Measurements from ENCODE around the gene CDC27.

The CDC27 gene

GRCh38 chr17:47210105-47210504, 21.0 kb upstream of the CDC27 start:
- Histone ChIP-seq H2AK5ac (ENCODE audit: low read length) (no peak overlapping the region), H4K5ac (ENCODE audit: low read length) (no peak overlapping the region), H3K4me1 (ENCODE audit: control insufficient read depth, low read depth, low read length) (peaks cover 2% of the 10 kb centered on the region), H3K4me2 (ENCODE audit: low read length) (no peak overlapping the region), H3K4ac (ENCODE audit: low read depth, low read length) (no peak overlapping the region), H4K8ac (ENCODE audit: low read depth, low read length) (no peak overlapping the region), H3K18ac (ENCODE audit: low read length) (no peak overlapping the region), H3K56ac (ENCODE audit: low read length) (no peak overlapping the region), H3K79me2 (ENCODE audit: control insufficient read depth, insufficient read depth, low read length) (no peaks in the 10 kb centered on the region), H3K27ac (ENCODE audit: low read depth, low read length) (no peak overlapping the region), H3K27me3 (ENCODE audit: insufficient read depth, low read length, poor library complexity) (no peaks in the 10 kb centered on the region), H2BK120ac (ENCODE audit: low read depth, low read length) (no peak overlapping the region), H2BK5ac (ENCODE audit: low read length) (no peak overlapping the region), H2BK15ac (replicated peaks; ENCODE audit: low read depth) (no peak overlapping the region), H3K36me3 (ENCODE audit: control insufficient read depth, insufficient read depth, low read length) (no peaks in the 10 kb centered on the region), H3K9ac (ENCODE audit: low read length) (no peak overlapping the region), H3K4me3 (ENCODE audit: low read length) (no peak overlapping the region), H3K79me1 (ENCODE audit: low read length) (no peaks in the 10 kb centered on the region), H3K23ac (ENCODE audit: low read length) (no peak overlapping the region)
- WGBS (ENCODE audit: extremely low coverage, insufficient coverage, low lambda C conversion rate), result no CpG with 5 or more reads among the region's 3 CpGs
- DNase-seq, result peak; percentile 19

DNA sequence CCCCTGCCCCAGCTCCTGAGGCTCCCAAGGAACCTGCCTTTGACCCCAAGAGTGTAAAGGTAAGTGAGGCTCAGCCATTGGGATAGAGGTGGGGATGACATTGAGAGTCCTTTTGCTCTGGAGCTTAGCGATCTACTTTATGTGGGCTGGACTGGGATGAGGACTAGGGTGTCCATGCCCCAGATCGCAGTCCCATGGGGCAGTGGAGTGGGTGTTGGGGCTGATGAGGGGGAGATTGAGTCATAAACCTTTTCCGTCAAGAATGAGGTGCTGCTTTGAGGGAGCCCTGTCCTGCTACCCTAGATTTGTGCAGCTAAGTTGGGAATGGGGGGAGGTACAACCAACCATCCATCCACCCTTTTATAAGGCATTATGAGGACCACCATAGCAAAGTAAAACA, 20.4 kb upstream of the CDC27 start:
- H3K27ac ChIP-seq (ENCODE audit: low read depth, low read length), result no peak overlapping the region

GRCh38 chr17:47208744-47209488, 19.8 kb upstream of the CDC27 start, which contains the start of gene MYL4:
MYL4 (plus strand) TSS chr17:47209348; CDS start chr17:47209423, 75 bp downstream.
- peak; percentile 81 for DNase-seq
- H3K56ac ChIP-seq (ENCODE audit: low read length), result peak within 1 kb of the TSS; percentile 46
- no peak within 1 kb of the TSS for H3K9ac ChIP-seq (ENCODE audit: low read length)
- H4K8ac ChIP-seq (ENCODE audit: low read depth, low read length), result no peak within 1 kb of the TSS
- H3K79me1 ChIP-seq (ENCODE audit: low read length), result no peaks in the 10 kb centered on the region
- no CpG with 5 or more reads among the region's 6 CpGs for WGBS (ENCODE audit: extremely low coverage, insufficient coverage, low lambda C conversion rate)
- no peaks in the 10 kb centered on the region for H3K27me3 ChIP-seq (ENCODE audit: insufficient read depth, low read length, poor library complexity)
- H3K4me2 ChIP-seq (ENCODE audit: low read length), result no peak within 1 kb of the TSS
- H3K4me1 ChIP-seq (ENCODE audit: control insufficient read depth, low read depth, low read length), result peaks cover 2% of the 10 kb centered on the region
- no peak within 1 kb of the TSS for H2AK5ac ChIP-seq (ENCODE audit: low read length)
- peak within 1 kb of the TSS; percentile 33 for H4K5ac ChIP-seq (ENCODE audit: low read length)
- no peak within 1 kb of the TSS for H3K27ac ChIP-seq (ENCODE audit: low read depth, low read length)
- H3K79me2 ChIP-seq (ENCODE audit: control insufficient read depth, insufficient read depth, low read length), result no peaks in the 10 kb centered on the region
- no peak within 1 kb of the TSS for H2BK120ac ChIP-seq (ENCODE audit: low read depth, low read length)
- H3K36me3 ChIP-seq (ENCODE audit: control insufficient read depth, insufficient read depth, low read length), result no peaks in the 10 kb centered on the region
- no peak within 1 kb of the TSS for H3K4ac ChIP-seq (ENCODE audit: low read depth, low read length)
- H2BK5ac ChIP-seq (ENCODE audit: low read length), result no peak within 1 kb of the TSS
- H3K23ac ChIP-seq (ENCODE audit: low read length), result no peak within 1 kb of the TSS
- no peak within 1 kb of the TSS for H3K18ac ChIP-seq (ENCODE audit: low read length)
- no peak within 1 kb of the TSS for H2BK15ac ChIP-seq (replicated peaks; ENCODE audit: low read depth)
- no peak within 1 kb of the TSS for H3K4me3 ChIP-seq (ENCODE audit: low read length)

More for the DNA sequence above, 20.4 kb upstream of the CDC27 start:
- no peak overlapping the region for H2BK120ac ChIP-seq (ENCODE audit: low read depth, low read length)
- H3K4me3 ChIP-seq (ENCODE audit: low read length), result no peak overlapping the region
- H3K36me3 ChIP-seq (ENCODE audit: control insufficient read depth, insufficient read depth, low read length), result no peaks in the 10 kb centered on the region
- no peak overlapping the region for H3K9ac ChIP-seq (ENCODE audit: low read length)
- DNase-seq, result no peak
- no peak overlapping the region for H4K5ac ChIP-seq (ENCODE audit: low read length)
- no peak overlapping the region for H3K4me2 ChIP-seq (ENCODE audit: low read length)
- WGBS (ENCODE audit: extremely low coverage, insufficient coverage, low lambda C conversion rate), result no CpG with 5 or more reads among the region's 3 CpGs
- peaks cover 2% of the 10 kb centered on the region for H3K4me1 ChIP-seq (ENCODE audit: control insufficient read depth, low read depth, low read length)
- no peaks in the 10 kb centered on the region for H3K79me2 ChIP-seq (ENCODE audit: control insufficient read depth, insufficient read depth, low read length)
- no peak overlapping the region for H2BK15ac ChIP-seq (replicated peaks; ENCODE audit: low read depth)
- H2AK5ac ChIP-seq (ENCODE audit: low read length), result no peak overlapping the region
- no peak overlapping the region for H3K23ac ChIP-seq (ENCODE audit: low read length)
- H3K27me3 ChIP-seq (ENCODE audit: insufficient read depth, low read length, poor library complexity), result no peaks in the 10 kb centered on the region
- H2BK5ac ChIP-seq (ENCODE audit: low read length), result no peak overlapping the region
- H3K79me1 ChIP-seq (ENCODE audit: low read length), result no peaks in the 10 kb centered on the region
- no peak overlapping the region for H3K56ac ChIP-seq (ENCODE audit: low read length)
- H3K4ac ChIP-seq (ENCODE audit: low read depth, low read length), result no peak overlapping the region
- H3K18ac ChIP-seq (ENCODE audit: low read length), result no peak overlapping the region
- H4K8ac ChIP-seq (ENCODE audit: low read depth, low read length), result no peak overlapping the region

GRCh38 chr17:47207143-47208067, 18.3 kb upstream of the CDC27 start:
- Histone ChIP-seq H3K79me2 (ENCODE audit: control insufficient read depth, insufficient read depth, low read length) (no peaks in the 10 kb centered on the region), H3K36me3 (ENCODE audit: control insufficient read depth, insufficient read depth, low read length) (no peaks in the 10 kb centered on the region), H4K8ac (ENCODE audit: low read depth, low read length) (no peak overlapping the region), H2BK15ac (replicated peaks; ENCODE audit: low read depth) (no peak overlapping the region), H2BK5ac (ENCODE audit: low read length) (no peak overlapping the region), H3K27ac (ENCODE audit: low read depth, low read length) (no peak overlapping the region), H3K4me3 (ENCODE audit: low read length) (no peak overlapping the region), H3K18ac (ENCODE audit: low read length) (no peak overlapping the region), H3K4me2 (ENCODE audit: low read length) (no peak overlapping the region), H3K9ac (ENCODE audit: low read length) (no peak overlapping the region), H3K27me3 (ENCODE audit: insufficient read depth, low read length, poor library complexity) (no peaks in the 10 kb centered on the region), H2AK5ac (ENCODE audit: low read length) (no peak overlapping the region), H3K4me1 (ENCODE audit: control insufficient read depth, low read depth, low read length) (peaks cover 2% of the 10 kb centered on the region), H2BK120ac (ENCODE audit: low read depth, low read length) (no peak overlapping the region), H3K79me1 (ENCODE audit: low read length) (no peaks in the 10 kb centered on the region), H3K23ac (ENCODE audit: low read length) (no peak overlapping the region), H3K4ac (ENCODE audit: low read depth, low read length) (no peak overlapping the region), H3K56ac (ENCODE audit: low read length) (no peak overlapping the region), H4K5ac (ENCODE audit: low read length) (no peak overlapping the region)
- DNase-seq, result no peak
- no CpG with 5 or more reads among the region's 8 CpGs for WGBS (ENCODE audit: extremely low coverage, insufficient coverage, low lambda C conversion rate)

- peak; percentile 89 for DNase-seq
Observed at GRCh38 chr17:47205419-47205963, 16.4 kb upstream of the CDC27 start.

More at GRCh38 chr17:47205419-47205963, 16.4 kb upstream of the CDC27 start:
- no peak overlapping the region for H3K4me2 ChIP-seq (ENCODE audit: low read length)
- H2AK5ac ChIP-seq (ENCODE audit: low read length), result no peak overlapping the region
- no peak overlapping the region for H2BK15ac ChIP-seq (replicated peaks; ENCODE audit: low read depth)
- no peak overlapping the region for H2BK5ac ChIP-seq (ENCODE audit: low read length)
- no peaks in the 10 kb centered on the region for H3K79me1 ChIP-seq (ENCODE audit: low read length)
- H3K18ac ChIP-seq (ENCODE audit: low read length), result no peak overlapping the region
- H3K23ac ChIP-seq (ENCODE audit: low read length), result no peak overlapping the region
- H3K27ac ChIP-seq (ENCODE audit: low read depth, low read length), result no peak overlapping the region
- H3K36me3 ChIP-seq (ENCODE audit: control insufficient read depth, insufficient read depth, low read length), result no peaks in the 10 kb centered on the region
- no peak overlapping the region for H2BK120ac ChIP-seq (ENCODE audit: low read depth, low read length)
- H3K4me1 ChIP-seq (ENCODE audit: control insufficient read depth, low read depth, low read length), result peaks cover 2% of the 10 kb centered on the region
- H3K27me3 ChIP-seq (ENCODE audit: insufficient read depth, low read length, poor library complexity), result no peaks in the 10 kb centered on the region
- H3K4ac ChIP-seq (ENCODE audit: low read depth, low read length), result no peak overlapping the region
- no peak overlapping the region for H4K5ac ChIP-seq (ENCODE audit: low read length)
- H3K56ac ChIP-seq (ENCODE audit: low read length), result no peak overlapping the region
- H3K4me3 ChIP-seq (ENCODE audit: low read length), result no peak overlapping the region
- no peak overlapping the region for H4K8ac ChIP-seq (ENCODE audit: low read depth, low read length)
- H3K9ac ChIP-seq (ENCODE audit: low read length), result no peak overlapping the region
- no peaks in the 10 kb centered on the region for H3K79me2 ChIP-seq (ENCODE audit: control insufficient read depth, insufficient read depth, low read length)
- WGBS (ENCODE audit: extremely low coverage, insufficient coverage, low lambda C conversion rate), result no CpG with 5 or more reads among the region's 9 CpGs

Data from mesendoderm (in vitro differentiated cells).